IPS DF 4.7 (cell line): ENCODE results near the gene PAGR1.
"Not testable (repeated sequence)": the region's sequence is repeated elsewhere in the genome, so short reads cannot be mapped to it uniquely, and the experiment has no call there.

Experiments
- DNase-seq: peaks from one replicate; pipeline ENCODE4 v3.0.0-alpha.2; 2013; ENCODE audit warnings: low spot score; ENCODE audit errors: extremely low read depth

Gene PAGR1

DNA sequence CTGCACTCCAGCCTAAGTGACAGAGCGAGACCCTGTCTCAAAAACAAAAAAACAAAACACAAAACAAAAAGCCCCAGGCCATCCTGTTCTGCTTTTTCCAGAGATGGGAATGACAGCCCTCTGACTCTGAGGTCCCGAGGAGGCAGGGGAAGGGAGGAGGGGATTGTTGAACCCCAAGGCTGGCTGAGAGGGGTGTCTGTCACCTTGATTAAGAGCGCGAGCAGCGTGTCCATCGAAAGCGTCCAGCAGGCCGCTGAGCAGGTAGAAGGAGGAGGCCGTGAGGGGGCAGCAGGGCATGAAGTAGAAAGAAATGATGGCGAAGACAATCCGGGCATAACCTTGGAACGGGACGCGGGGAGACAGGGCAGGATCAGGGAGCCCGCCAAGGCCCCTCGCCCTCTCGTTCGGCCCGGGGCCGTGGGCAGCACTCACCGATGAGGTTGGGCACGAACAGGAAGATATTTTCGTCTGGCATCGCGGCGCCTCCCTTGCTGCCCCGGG, 46.5 kb downstream of the PAGR1 start:
- no peak for DNase-seq

DNA sequence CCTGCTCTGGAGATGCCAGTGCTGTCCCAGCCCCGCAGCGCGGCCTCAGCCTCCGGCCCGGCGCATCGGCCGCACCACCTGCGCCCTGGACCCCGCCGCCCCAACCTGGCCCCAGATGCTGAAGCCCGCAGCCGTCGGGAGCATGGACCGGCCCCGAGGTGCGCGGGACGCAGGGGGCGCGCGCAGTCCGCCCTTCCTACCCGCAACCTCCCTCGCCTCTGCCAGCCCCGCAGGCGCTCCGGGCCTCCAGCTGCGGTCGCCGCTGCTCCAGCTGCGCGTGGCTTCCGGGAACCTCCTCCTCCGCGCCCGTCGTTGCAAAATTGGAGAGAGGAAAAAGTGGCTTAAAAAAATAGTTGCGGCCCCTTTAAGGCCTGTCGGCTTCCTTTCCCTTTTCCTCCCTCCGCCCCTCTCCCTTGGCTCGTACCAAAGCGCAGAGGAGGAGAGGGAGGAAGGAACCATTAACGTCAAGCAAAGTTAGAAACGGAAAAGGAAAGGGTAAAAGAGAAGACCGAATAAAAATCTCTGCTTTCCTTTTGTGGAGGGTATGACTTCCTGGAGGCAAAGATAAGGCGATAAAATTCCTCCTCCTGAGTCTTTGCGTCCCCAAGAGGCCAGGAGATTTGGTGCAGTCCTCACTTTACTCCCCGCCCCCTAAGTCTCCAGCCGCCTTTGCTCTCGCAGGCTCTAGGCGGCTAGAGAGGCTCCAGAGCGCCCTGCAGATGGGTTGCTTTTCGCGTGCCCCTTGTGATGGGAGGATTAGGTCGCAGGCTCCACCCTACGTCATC, 47.1 kb downstream of the PAGR1 start, which contains the start of gene CDIPT:
Gene CDIPT, minus strand, starts transcription at position 343 of the 785 bp plus-strand sequence. CDS start 369 bp downstream, outside the sequence.
- DNase-seq: peak; percentile 91

DNA sequence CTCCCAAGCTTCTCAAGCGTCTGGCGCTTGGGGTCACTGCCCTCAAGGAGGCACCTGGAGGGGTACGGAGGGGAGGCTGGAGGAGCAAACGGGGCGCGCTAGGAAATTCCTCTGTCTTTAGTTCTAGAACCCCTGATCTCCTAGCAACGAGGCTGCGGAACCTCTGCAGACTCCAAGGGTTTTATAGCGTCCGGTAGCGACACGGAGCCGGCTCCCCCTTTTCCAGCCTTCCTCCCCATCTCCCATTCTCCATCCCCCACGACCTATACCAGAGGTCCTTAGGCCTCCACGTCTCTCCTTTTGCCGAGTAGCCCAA, 47.7 kb downstream of the PAGR1 start:
- DNase-seq: no peak

DNA sequence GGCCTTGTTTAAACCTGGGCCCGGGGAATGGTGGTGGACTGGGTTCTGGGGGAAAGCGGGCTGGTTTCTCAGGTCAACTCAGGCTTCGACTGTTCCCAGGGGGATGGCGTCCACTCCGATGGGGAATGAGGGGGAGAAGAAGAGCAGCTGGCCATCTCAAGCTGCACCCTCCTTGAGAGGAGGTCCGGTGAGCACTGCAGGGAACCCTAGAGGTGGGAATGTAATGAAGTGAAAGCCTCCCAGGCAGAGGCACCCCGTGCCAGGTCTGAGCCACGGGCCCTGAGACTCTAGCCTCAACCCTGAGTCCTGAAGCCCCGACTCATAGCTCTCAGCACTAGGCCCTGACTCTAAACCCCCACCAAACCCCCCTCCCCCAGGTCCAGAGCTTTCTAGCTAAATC, 48.3 kb downstream of the PAGR1 start:
- no peak for DNase-seq

DNA sequence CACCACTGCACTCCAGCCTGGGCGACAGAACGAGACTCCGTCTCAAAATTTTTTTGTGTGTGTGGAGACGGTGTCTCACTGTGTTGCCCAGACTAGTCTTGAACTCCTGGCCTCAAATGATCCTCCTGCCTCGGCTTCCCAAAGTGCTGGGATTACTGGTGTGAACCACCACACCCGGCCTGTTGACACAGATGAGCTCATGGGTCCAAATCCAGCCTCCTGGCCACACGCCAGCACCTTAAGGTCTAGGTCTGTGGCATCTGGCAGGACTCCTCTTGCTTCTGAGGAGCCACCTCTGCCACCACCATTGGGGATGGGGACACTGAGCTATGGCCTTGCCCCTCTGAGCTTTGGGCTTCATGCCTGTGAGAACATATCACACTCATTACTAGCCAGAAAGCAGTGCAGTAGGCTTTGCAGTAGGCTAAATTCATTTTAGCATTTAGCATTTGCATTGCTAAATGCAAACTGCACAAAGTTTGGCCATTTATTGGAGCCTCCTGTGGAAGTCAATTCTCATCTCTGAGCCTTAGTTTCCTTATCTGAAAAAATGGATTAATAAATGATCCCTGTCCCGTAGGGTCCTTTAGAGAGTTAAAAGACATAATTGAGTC, 52.6 kb downstream of the PAGR1 start:
- no peak for DNase-seq

DNA sequence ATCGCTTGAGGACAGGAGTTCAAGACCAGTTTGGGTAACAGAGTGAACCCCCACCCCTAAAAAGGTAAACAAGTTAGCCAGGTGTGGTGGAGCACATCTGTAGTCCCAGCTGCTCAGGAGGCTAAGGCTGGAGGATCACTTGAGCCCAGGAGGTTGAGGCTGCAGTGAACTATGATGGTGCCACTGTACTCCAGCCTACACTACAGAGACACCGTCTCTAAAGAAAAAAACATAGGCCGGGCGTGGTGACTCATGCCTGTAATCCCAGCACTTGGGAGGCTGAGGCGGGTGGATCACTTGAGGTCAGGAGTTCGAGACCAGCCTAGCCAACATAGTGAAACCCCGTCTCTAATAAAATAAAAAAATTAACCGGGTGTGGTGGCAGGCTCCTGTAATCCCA, 53.1 kb downstream of the PAGR1 start:
- not testable (repeated sequence) for DNase-seq
